CD4-positive, alpha-beta memory T cell (primary cell): ENCODE data around the gene TJP1. TPM values are rescaled to one million over a fixed set of nuclear protein-coding genes. Genes with fewer than 3 reads are reported as not detected.

ENCODE experiments used
- CTCF ChIA-PET: fragments of 350-600 bp; sonication (Branson Sonifier 250); formaldehyde crosslinking; loops from one replicate; lab custom pipeline; 2021; ENCODE audit warnings: inconsistent platforms; ENCODE audit not compliant: partially characterized antibody; lab: Charles Lee
- POLR2A ChIA-PET: fragments of 350-600 bp; sonication (Branson Sonifier 250); formaldehyde crosslinking; loops from one replicate; lab custom pipeline; 2021; ENCODE audit not compliant: partially characterized antibody; lab: Charles Lee
- DNase-seq, 5 donors: peaks; one replicate each; pipeline versions ENCODE4 v3.0.0 to v3.0.0-alpha.2; 2020 to 2022; ENCODE audit warnings: mixed read lengths in 1 of 5
- H3K27ac ChIP-seq: one replicate; pipeline ENCODE4 v1.7.0; 2013; ENCODE audit warnings: low read depth, low read length
- H3K27me3 ChIP-seq: 2 replicates; pipeline ENCODE4 v1.7.0; 2013; ENCODE audit warnings: mild to moderate bottlenecking, low read length, moderate library complexity; ENCODE audit not compliant: insufficient read depth
- H3K36me3 ChIP-seq: 2 replicates; pipeline ENCODE4 v1.7.0; 2013; ENCODE audit warnings: mild to moderate bottlenecking, low read length, moderate library complexity; ENCODE audit not compliant: insufficient read depth
- H3K4me1 ChIP-seq: 2 replicates; pipeline ENCODE4 v1.7.0; 2013; ENCODE audit warnings: mild to moderate bottlenecking, low read length, moderate library complexity; ENCODE audit not compliant: insufficient read depth
- H3K4me3 ChIP-seq, 2 donors: one replicate each; pipeline ENCODE4 v1.7.0; 2013; ENCODE audit warnings: low read length in 2 of 2, mild to moderate bottlenecking in 1 of 2
- H3K9me3 ChIP-seq, 2 donors: one replicate each; pipeline ENCODE4 v1.7.0; 2013; ENCODE audit warnings: low read length in 2 of 2, control low read depth in 1 of 2; ENCODE audit not compliant: control insufficient read depth in 1 of 2
- H3K27ac Mint-ChIP-seq, 7 donors: one replicate each; pipeline ENCODE4 v1.8.0; 2020 to 2021; ENCODE audit warnings: mixed read lengths in 7 of 7, mild to moderate bottlenecking in 6 of 7, inconsistent platforms in 3 of 7, moderate library complexity in 3 of 7
- H3K27me3 Mint-ChIP-seq, 2 donors: one replicate each; pipeline ENCODE4 v1.8.0; 2020 to 2021; ENCODE audit warnings: mixed read lengths in 2 of 2
- H3K36me3 Mint-ChIP-seq, 2 donors: one replicate each; pipeline ENCODE4 v1.8.0; 2020 to 2021; ENCODE audit warnings: mixed read lengths in 2 of 2, inconsistent platforms in 1 of 2, mild to moderate bottlenecking in 1 of 2
- H3K4me1 Mint-ChIP-seq, 4 donors: one replicate each; pipeline ENCODE4 v1.8.0; 2020 to 2021; ENCODE audit warnings: mixed read lengths in 4 of 4, mild to moderate bottlenecking in 1 of 4
- H3K4me3 Mint-ChIP-seq, 8 donors: one replicate each; pipeline ENCODE4 v1.8.0; 2020 to 2021; ENCODE audit warnings: mixed read lengths in 8 of 8, mild to moderate bottlenecking in 7 of 8, moderate library complexity in 6 of 8, inconsistent platforms in 3 of 8
- H3K9me3 Mint-ChIP-seq, 8 donors: one replicate each; pipeline ENCODE4 v1.8.0; 2020 to 2021; ENCODE audit warnings: mixed read lengths in 8 of 8, mild to moderate bottlenecking in 5 of 8, inconsistent platforms in 3 of 8, moderate library complexity in 1 of 8
- intact Hi-C: fragments of 100-400 bp; cut with micrococcal nuclease; formaldehyde crosslinking; loops from one replicate; pipeline ENCODE4 v1.15.1; 2023
- polyA plus RNA-seq, 2 donors: library from polyadenylated mRNA; unstranded; fragments of 300-500 nt; fragmentation: Illumina TruSeq; gene quantifications; one replicate each; pipeline ENCODE4 v1.2.3, GENCODE V29; 2021
- total RNA-seq, 2 experiments: library from RNA; stranded (reverse); gene quantifications; one replicate each; pipeline ENCODE4 v1.2.3, GENCODE V29; 2021

The TJP1 gene
- total and polyA plus RNA-seq, 4 experiments from 2014 or later, result not detected

DNA sequence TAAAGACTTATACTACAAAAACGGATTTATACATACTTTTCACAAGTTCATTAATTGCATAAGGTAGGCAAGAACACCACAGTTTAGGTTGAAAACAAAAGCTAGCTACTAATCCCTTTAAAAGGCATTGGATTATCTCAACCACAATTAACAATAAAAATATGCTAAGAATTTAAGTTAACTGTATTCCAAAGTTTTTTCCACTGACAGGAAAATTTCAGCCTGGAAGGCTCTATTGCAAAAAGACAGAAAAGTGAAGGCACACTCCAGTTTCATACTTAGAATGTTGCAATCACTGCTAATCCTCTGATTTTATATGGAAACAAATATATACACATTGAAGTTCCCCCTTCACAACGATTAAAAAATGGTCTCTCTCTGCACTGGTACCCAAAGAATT is 71.5 kb downstream of the TJP1 start:
- no peaks in the 10 kb centered on the region for H3K4me1 ChIP-seq
- no peaks in the 10 kb centered on the region for H3K27me3 ChIP-seq
- Mint-ChIP-seq H3K27ac (no peak overlapping the region), H3K4me3 (no peak overlapping the region), H3K4me1 (no peaks in the 10 kb centered on the region), H3K9me3 (peaks cover 0 to 3% (median 0%) of the 10 kb centered on the region in 8 donors), H3K36me3 (no peaks in the 10 kb centered on the region), H3K27me3 (peaks cover 2 to 11% of the 10 kb centered on the region in 2 donors)
- no peak for DNase-seq
- no peak overlapping the region for H3K4me3 ChIP-seq
- no peaks in the 10 kb centered on the region for H3K9me3 ChIP-seq
- POLR2A ChIA-PET, result no interaction called here
- no peaks in the 10 kb centered on the region for H3K36me3 ChIP-seq
- intact Hi-C loops, result no loop called here
- CTCF ChIA-PET, result no interaction called here
- H3K27ac ChIP-seq, result no peak overlapping the region

DNA sequence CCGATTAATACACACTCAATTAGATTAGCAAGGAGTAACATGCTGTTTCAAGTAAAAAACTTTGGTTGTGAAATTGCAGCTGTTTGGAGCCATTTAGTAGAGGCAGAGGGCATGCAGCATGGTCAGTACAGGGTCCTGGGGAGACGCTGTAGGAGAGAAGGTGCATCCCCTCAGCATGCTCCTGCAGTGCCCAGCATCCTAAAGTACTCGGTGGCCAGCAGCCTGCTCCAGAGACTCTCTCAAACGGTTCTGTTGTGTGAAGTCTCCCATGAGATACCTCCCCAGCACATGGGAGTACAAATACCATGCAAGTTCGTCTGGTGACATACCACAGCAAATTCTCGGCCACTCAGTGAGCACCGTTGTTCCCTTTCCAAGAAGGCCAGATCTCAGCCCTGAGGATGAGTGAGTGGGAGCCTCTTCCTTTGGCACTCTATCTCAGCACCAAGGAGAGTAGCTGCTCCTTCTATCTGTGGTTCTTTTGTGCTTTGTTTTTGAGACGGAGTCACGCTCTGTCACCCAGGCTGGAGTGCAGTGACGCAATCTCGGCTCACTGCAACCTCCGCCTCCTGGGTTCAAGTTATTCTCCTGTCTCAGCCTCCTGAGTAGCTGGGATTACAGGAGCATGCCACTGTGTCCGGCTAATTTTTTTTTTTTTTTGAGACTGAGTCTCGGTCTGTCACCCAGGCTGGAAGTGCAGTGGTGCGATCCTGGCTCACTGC is 72.7 kb downstream of the TJP1 start:
- no peak overlapping the region for H3K4me3 Mint-ChIP-seq
- CTCF ChIA-PET, result interaction anchor here (2.9 kb wide), 1 partner anchor 176 kb away, joined by 15 read pairs; no protein-coding TSS in a partner anchor
- intact Hi-C loops, result loop anchor here (5.0 to 10.0 kb wide), 2 partner anchors 178 to 325 kb away; no protein-coding TSS in a partner anchor
- DNase-seq, result no peak
- H3K9me3 Mint-ChIP-seq, result peaks cover 0 to 3% (median 0%) of the 10 kb centered on the region in 8 donors
- Histone ChIP-seq H3K9me3 (no peaks in the 10 kb centered on the region), H3K36me3 (no peaks in the 10 kb centered on the region), H3K27ac (no peak overlapping the region), H3K4me3 (no peak overlapping the region), H3K4me1 (no peaks in the 10 kb centered on the region), H3K27me3 (no peaks in the 10 kb centered on the region)
- no peaks in the 10 kb centered on the region for H3K4me1 Mint-ChIP-seq
- peaks cover 2 to 11% of the 10 kb centered on the region in 2 donors for H3K27me3 Mint-ChIP-seq
- no peak overlapping the region for H3K27ac Mint-ChIP-seq
- POLR2A ChIA-PET, result no interaction called here
- no peaks in the 10 kb centered on the region for H3K36me3 Mint-ChIP-seq

DNA sequence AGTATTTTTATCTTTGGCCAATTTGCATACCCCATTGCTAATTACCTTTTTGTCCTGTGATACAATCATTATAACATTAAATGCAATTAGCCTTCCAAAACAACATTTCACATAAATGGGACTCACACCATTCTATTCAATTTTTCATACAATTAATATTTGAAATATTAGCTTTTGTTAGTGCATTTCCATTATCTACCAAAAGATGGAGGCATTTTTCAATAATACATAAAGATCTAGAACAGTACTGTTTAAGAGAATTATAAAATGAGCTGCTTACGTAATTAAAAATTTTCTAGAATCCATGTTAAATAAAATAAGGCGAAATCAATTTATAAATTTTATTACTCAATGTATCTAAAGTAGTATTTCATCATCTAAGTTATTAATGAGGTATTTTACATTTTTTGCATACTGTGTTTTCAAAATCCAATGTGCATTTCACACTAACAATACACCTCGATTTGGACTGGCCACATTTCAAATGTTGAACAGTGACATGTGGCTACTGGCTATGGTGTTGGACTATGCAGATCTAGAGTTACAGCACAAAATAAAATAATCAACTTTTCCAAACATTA is 74.3 kb downstream of the TJP1 start:
- intact Hi-C loops, result loop anchor here (5.0 to 10.0 kb wide), 2 partner anchors 179 to 327 kb away; no protein-coding TSS in a partner anchor
- CTCF ChIA-PET, result interaction anchor here (1.0 to 2.9 kb wide), 4 partner anchors 178 to 330 kb away, joined by 3 to 15 read pairs (median 6); no protein-coding TSS in a partner anchor
- H3K27me3 Mint-ChIP-seq, result peaks cover 2 to 11% of the 10 kb centered on the region in 2 donors
- Histone ChIP-seq H3K36me3 (no peaks in the 10 kb centered on the region), H3K27ac (no peak overlapping the region), H3K9me3 (no peaks in the 10 kb centered on the region), H3K4me3 (no peak overlapping the region), H3K27me3 (no peaks in the 10 kb centered on the region), H3K4me1 (no peaks in the 10 kb centered on the region)
- peaks cover 0 to 2% (median 0%) of the 10 kb centered on the region in 8 donors for H3K9me3 Mint-ChIP-seq
- no peak overlapping the region for H3K27ac Mint-ChIP-seq
- H3K36me3 Mint-ChIP-seq, result no peaks in the 10 kb centered on the region
- H3K4me3 Mint-ChIP-seq, result no peak overlapping the region
- POLR2A ChIA-PET, result no interaction called here
- no peaks in the 10 kb centered on the region for H3K4me1 Mint-ChIP-seq
- peak in 1 of 5 donors; percentile 1 for DNase-seq

DNA sequence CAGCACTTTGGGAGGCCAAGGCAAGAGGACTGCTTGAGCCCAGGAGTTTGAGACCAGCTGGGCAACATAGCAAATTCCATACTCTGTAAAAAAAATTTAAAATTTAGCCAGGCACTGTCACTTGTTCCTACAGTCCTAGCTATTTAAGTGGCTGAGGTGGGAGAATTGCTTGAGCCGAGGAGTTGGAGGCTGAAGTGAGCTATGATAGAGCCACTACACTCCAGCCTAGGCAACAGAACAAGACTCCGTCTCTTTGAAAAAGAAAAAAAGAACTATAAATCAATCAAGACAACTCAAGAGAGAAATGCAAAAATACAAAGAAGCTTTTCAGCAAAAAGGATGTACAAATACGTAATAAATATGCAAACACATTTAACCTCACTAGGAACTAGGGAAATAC is 78.8 kb downstream of the TJP1 start:
- no peak overlapping the region for H3K27ac Mint-ChIP-seq
- H3K36me3 ChIP-seq, result no peaks in the 10 kb centered on the region

DNA sequence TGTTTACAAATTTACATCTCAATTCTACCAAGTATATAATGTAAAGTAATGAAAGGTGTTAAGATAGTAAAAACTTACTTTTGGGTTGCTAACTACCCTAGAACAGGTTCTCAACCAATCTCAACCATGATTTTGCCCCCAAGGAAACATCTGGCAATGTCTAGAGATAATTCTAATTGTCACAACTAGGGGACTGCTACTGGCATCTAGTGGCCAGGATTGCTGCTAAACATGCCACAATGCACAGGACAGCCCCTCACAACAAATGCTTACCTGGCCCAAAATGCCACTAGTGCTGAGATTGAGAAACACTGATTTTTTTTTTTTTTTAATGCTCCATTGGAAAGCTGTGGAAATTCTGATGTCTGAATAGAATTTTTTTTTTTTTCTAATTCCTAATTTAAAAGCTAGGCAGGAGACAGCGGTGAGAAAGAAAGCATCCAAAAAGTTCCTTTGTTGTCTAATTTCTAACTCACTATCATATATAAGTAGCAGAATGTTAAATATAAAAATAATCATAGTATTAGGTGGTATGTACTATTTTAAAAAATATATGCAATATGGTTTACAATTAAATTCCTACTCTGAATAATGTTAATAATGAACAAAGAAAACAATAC is 81.5 kb downstream of the TJP1 start:
- Mint-ChIP-seq H3K9me3 (no peaks in the 10 kb centered on the region), H3K4me1 (no peaks in the 10 kb centered on the region), H3K36me3 (no peaks in the 10 kb centered on the region), H3K4me3 (no peak overlapping the region), H3K27me3 (peaks cover 0 to 5% of the 10 kb centered on the region in 2 donors), H3K27ac (no peak overlapping the region)
- Histone ChIP-seq H3K9me3 (no peaks in the 10 kb centered on the region), H3K27ac (no peak overlapping the region), H3K4me3 (no peak overlapping the region), H3K36me3 (no peaks in the 10 kb centered on the region), H3K27me3 (no peaks in the 10 kb centered on the region), H3K4me1 (no peaks in the 10 kb centered on the region)
- intact Hi-C loops, result loop anchor here (10.0 kb wide), 1 partner anchor 334 kb away; no protein-coding TSS in a partner anchor
- no peak for DNase-seq
- CTCF ChIA-PET, result no interaction called here
- POLR2A ChIA-PET, result no interaction called here

More for the DNA sequence above, 78.8 kb downstream of the TJP1 start:
- H3K36me3 Mint-ChIP-seq, result no peaks in the 10 kb centered on the region
- H3K4me1 Mint-ChIP-seq, result no peaks in the 10 kb centered on the region
- ChIA-PET CTCF (no interaction called here), POLR2A (no interaction called here)
- H3K27ac ChIP-seq, result no peak overlapping the region
- no peak for DNase-seq
- H3K27me3 Mint-ChIP-seq, result peaks cover 0 to 5% of the 10 kb centered on the region in 2 donors
- no peaks in the 10 kb centered on the region for H3K4me1 ChIP-seq
- no peaks in the 10 kb centered on the region for H3K9me3 Mint-ChIP-seq
- no peak overlapping the region for H3K4me3 ChIP-seq
- H3K9me3 ChIP-seq, result no peaks in the 10 kb centered on the region
- H3K4me3 Mint-ChIP-seq, result no peak overlapping the region
- no peaks in the 10 kb centered on the region for H3K27me3 ChIP-seq
- intact Hi-C loops, result loop anchor here (10.0 kb wide), 1 partner anchor 331 kb away; no protein-coding TSS in a partner anchor

DNA sequence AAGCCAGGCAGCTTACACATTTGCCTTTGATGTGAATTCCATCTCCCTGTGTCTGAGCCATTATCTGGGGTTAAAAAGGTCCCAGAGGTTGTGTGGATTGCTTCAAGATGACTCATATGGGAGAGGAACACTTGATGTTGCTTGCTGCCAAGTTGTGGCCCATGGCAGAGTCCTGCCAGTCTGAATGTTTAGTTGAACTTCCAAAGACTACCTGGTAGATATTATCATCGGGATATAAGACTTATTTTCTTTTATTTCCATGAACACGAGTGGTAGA is 85.6 kb downstream of the TJP1 start:
- Mint-ChIP-seq H3K4me1 (no peaks in the 10 kb centered on the region), H3K9me3 (no peaks in the 10 kb centered on the region), H3K27ac (no peak overlapping the region), H3K27me3 (no peaks in the 10 kb centered on the region), H3K4me3 (no peak overlapping the region), H3K36me3 (no peaks in the 10 kb centered on the region)
- Histone ChIP-seq H3K36me3 (no peaks in the 10 kb centered on the region), H3K9me3 (no peaks in the 10 kb centered on the region), H3K4me3 (no peak overlapping the region), H3K4me1 (no peaks in the 10 kb centered on the region), H3K27ac (no peak overlapping the region), H3K27me3 (no peaks in the 10 kb centered on the region)
- POLR2A ChIA-PET, result no interaction called here
- intact Hi-C loops, result no loop called here
- DNase-seq, result no peak
- CTCF ChIA-PET, result no interaction called here

DNA sequence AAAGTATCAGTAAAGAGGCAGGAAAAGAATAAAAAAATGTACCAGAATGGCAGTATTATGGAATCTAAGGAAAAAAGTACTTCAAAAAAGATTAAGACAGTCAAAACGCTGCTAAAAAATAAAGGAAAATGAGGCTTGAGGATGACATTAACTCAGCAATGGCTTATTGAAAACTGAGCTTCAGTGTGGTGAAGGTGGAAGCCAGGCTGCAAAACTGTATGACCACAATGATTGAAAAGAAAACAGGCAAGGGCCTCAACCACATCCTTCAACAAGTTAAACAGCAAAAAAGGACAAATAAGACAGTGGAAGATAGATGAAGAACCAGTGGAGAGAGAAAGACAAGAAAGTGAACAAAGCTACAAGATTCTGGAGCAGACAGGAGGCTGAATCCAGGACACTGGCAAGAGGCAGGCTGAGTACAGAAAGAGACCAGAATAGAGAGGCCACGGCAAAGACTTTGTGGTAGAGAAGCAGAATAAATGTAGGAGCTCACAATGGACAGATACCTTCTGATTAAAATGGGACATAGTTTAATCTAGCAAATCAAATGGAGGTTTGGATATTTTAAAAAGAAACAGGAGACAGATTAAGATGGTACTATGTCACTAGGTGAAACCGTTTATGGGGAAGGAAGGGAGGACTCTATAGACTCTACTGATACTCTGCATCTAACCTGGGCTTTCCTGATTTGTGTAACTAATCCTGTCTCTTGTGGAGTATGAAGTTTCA is 86.1 kb downstream of the TJP1 start:
- no peak overlapping the region for H3K4me3 ChIP-seq
- intact Hi-C loops, result no loop called here
- H3K27me3 ChIP-seq, result no peaks in the 10 kb centered on the region
- ChIA-PET CTCF (no interaction called here), POLR2A (no interaction called here)
- H3K9me3 ChIP-seq, result no peaks in the 10 kb centered on the region
- no peaks in the 10 kb centered on the region for H3K36me3 Mint-ChIP-seq
- no peaks in the 10 kb centered on the region for H3K27me3 Mint-ChIP-seq
- no peaks in the 10 kb centered on the region for H3K4me1 Mint-ChIP-seq
- H3K9me3 Mint-ChIP-seq, result no peaks in the 10 kb centered on the region
- no peak overlapping the region for H3K27ac Mint-ChIP-seq
- H3K36me3 ChIP-seq, result no peaks in the 10 kb centered on the region
- no peak for DNase-seq
- H3K4me3 Mint-ChIP-seq, result no peak overlapping the region
- no peaks in the 10 kb centered on the region for H3K4me1 ChIP-seq
- H3K27ac ChIP-seq, result no peak overlapping the region
